ENCODE results near the gene CD38.

GRCh38 chr4:15853345-15853744, 75.2 kb downstream of the CD38 start:
- TF ChIP-seq CTCF (IDR thresholded peaks at IDR 0.05) (no peak), EP300 (IDR thresholded peaks at IDR 0.05) (no peak), POLR2AphosphoS5 (IDR thresholded peaks at IDR 0.05) (no peak), POLR2A (IDR thresholded peaks at IDR 0.05) (no peak)
